GM23338 (cell line): ENCODE data around the gene SORL1. TPM values are rescaled to one million over a fixed set of nuclear protein-coding genes. Genes with fewer than 3 reads are reported as not detected.

Experiments
- ATAC-seq: fragments of 200-7000 bp; cut with Tn5 transposase; 3 replicates; pipeline ENCODE4 v1.9.1; 2020
- DNase-seq: peaks from one replicate; pipeline ENCODE4 v3.0.0-alpha.2; 2015; ENCODE audit warnings: low spot score
- H2AFZ ChIP-seq: fragments of 200-600 bp; sonication (generic); 2 replicates; pipeline ENCODE4 v1.8.0; 2016; ENCODE audit warnings: antibody characterized with exemption, mild to moderate bottlenecking, moderate library complexity
- H3F3A ChIP-seq: fragments of 200-600 bp; sonication (generic); replicated peaks from 2 replicates; pipeline ENCODE4 v1.8.0; 2017; ENCODE audit warnings: antibody characterized with exemption, mixed run types, low read depth
- H3K27ac ChIP-seq: fragments of 200-600 bp; sonication (generic); 2 replicates; pipeline ENCODE4 v1.6.1; 2016; ENCODE audit warnings: low read depth
- H3K27me3 ChIP-seq: fragments of 200-600 bp; sonication (generic); 2 replicates; pipeline ENCODE4 v1.8.0; 2016; ENCODE audit warnings: mild to moderate bottlenecking, mixed run types, moderate library complexity; ENCODE audit not compliant: insufficient read depth
- H3K36me3 ChIP-seq: fragments of 200-600 bp; sonication (generic); 2 replicates; pipeline ENCODE4 v1.8.0; 2016; ENCODE audit warnings: mild to moderate bottlenecking; ENCODE audit not compliant: insufficient read depth
- H3K4me1 ChIP-seq: fragments of 200-600 bp; sonication (generic); 2 replicates; pipeline ENCODE4 v1.8.0; 2016; ENCODE audit warnings: mild to moderate bottlenecking, moderate library complexity; ENCODE audit not compliant: insufficient read depth
- H3K4me2 ChIP-seq: fragments of 200-600 bp; sonication (generic); 2 replicates; pipeline ENCODE4 v1.7.1; 2017; ENCODE audit warnings: mixed run types
- H3K4me3 ChIP-seq: fragments of 200-600 bp; sonication (generic); 2 replicates; pipeline ENCODE4 v1.6.1; 2016; ENCODE audit warnings: mixed run types
- H3K79me2 ChIP-seq: fragments of 200-600 bp; sonication (generic); replicated peaks from 2 replicates; pipeline ENCODE4 v1.8.0; 2017; ENCODE audit warnings: mild to moderate bottlenecking; ENCODE audit not compliant: insufficient read depth
- H3K9me2 ChIP-seq: fragments of 200-600 bp; sonication (generic); 2 replicates; pipeline ENCODE4 v1.8.0; 2017; ENCODE audit not compliant: insufficient read depth
- H4K20me1 ChIP-seq: fragments of 200-600 bp; sonication (generic); replicated peaks from 2 replicates; pipeline ENCODE4 v1.8.0; 2017; ENCODE audit warnings: mild to moderate bottlenecking; ENCODE audit not compliant: insufficient read depth
- H3K27ac Mint-ChIP-seq: 2 replicates; pipeline ENCODE4 v1.8.0; 2020; ENCODE audit warnings: inconsistent platforms, mild to moderate bottlenecking, moderate library complexity, mixed read lengths
- H3K27me3 Mint-ChIP-seq: 3 replicates; pipeline ENCODE4 v1.8.0; 2022; ENCODE audit warnings: low read depth, mild to moderate bottlenecking, moderate library complexity, mixed read lengths, inconsistent platforms; ENCODE audit not compliant: insufficient read depth, poor library complexity
- H3K36me3 Mint-ChIP-seq: 3 replicates; pipeline ENCODE4 v1.8.0; 2021; ENCODE audit warnings: low read depth, mild to moderate bottlenecking, inconsistent platforms, moderate library complexity, mixed read lengths
- H3K4me1 Mint-ChIP-seq: 3 replicates; pipeline ENCODE4 v1.8.0; 2020; ENCODE audit warnings: mild to moderate bottlenecking, inconsistent platforms, mixed read lengths
- H3K4me3 Mint-ChIP-seq: 3 replicates; pipeline ENCODE4 v1.8.0; 2021; ENCODE audit warnings: moderate library complexity, mild to moderate bottlenecking, inconsistent platforms, mixed read lengths
- H3K9me3 Mint-ChIP-seq: 3 replicates; pipeline ENCODE4 v1.8.0; 2020; ENCODE audit warnings: moderate library complexity, mild to moderate bottlenecking, inconsistent platforms, mixed read lengths
- CREB1 ChIP-seq: fragments of 250-450 bp; sonication (Bioruptor Pico); IDR thresholded peaks from 2 replicates; pipeline ENCODE4 v1.5.0; 2020; ENCODE audit warnings: low read depth, mild to moderate bottlenecking, moderate library complexity
- EZH2 ChIP-seq: fragments of 200-600 bp; sonication (generic); IDR thresholded peaks from one replicate; pipeline ENCODE4 v1.8.0; 2017; ENCODE audit warnings: antibody characterized with exemption, mild to moderate bottlenecking, low read depth; ENCODE audit not compliant: unreplicated experiment
- EZH2phosphoT487 ChIP-seq: fragments of 200-600 bp; sonication (generic); IDR thresholded peaks from one replicate; pipeline ENCODE4 v1.8.1; 2018; ENCODE audit warnings: antibody characterized with exemption; ENCODE audit not compliant: unreplicated experiment
- JUNB ChIP-seq: IDR thresholded peaks from one replicate; pipeline ENCODE4 v1.6.1; 2016; ENCODE audit warnings: antibody characterized with exemption; ENCODE audit not compliant: unreplicated experiment
- NANOG ChIP-seq: IDR thresholded peaks from 2 replicates; pipeline ENCODE4 v1.6.1; 2016; ENCODE audit warnings: antibody characterized with exemption, borderline replicate concordance
- POLR2AphosphoS5 ChIP-seq: IDR thresholded peaks from 2 replicates; pipeline ENCODE4 v1.6.1; 2016; ENCODE audit warnings: antibody characterized with exemption, low read depth
- ZNF114 ChIP-seq: fragments of 250-450 bp; sonication (Bioruptor Pico); IDR thresholded peaks from 2 replicates; pipeline ENCODE4 v1.5.0; 2020; ENCODE audit warnings: mild to moderate bottlenecking, moderate library complexity
- polyA plus RNA-seq: library from polyadenylated mRNA; unstranded; fragments of >200 nt; fragmentation: Nextera tagmentation; extraction: Ambion mirVana; gene quantifications from 2 replicates; pipeline ENCODE4 v1.2.1, GENCODE V29; 2016
- total RNA-seq: library from RNA; depleted of rRNA; stranded (reverse); fragments of >200 nt; shearing (Covaris generic); gene quantifications from 2 replicates; pipeline ENCODE4 v1.2.3, GENCODE V29; 2014
- TF ChIP-seq, protein P1 (sequence below): fragments of 250-450 bp; sonication (Bioruptor Pico); IDR thresholded peaks from 2 replicates; pipeline ENCODE4 v1.5.0; 2020; ENCODE audit warnings: mild to moderate bottlenecking, moderate library complexity
- TF ChIP-seq, protein P2 (sequence below): IDR thresholded peaks from 2 replicates; pipeline ENCODE4 v1.6.1; 2016; ENCODE audit warnings: antibody characterized with exemption

Gene SORL1
- total and polyA plus RNA-seq, 2 experiments from 2014 or later, result 23.0 to 78.8 TPM

DNA sequence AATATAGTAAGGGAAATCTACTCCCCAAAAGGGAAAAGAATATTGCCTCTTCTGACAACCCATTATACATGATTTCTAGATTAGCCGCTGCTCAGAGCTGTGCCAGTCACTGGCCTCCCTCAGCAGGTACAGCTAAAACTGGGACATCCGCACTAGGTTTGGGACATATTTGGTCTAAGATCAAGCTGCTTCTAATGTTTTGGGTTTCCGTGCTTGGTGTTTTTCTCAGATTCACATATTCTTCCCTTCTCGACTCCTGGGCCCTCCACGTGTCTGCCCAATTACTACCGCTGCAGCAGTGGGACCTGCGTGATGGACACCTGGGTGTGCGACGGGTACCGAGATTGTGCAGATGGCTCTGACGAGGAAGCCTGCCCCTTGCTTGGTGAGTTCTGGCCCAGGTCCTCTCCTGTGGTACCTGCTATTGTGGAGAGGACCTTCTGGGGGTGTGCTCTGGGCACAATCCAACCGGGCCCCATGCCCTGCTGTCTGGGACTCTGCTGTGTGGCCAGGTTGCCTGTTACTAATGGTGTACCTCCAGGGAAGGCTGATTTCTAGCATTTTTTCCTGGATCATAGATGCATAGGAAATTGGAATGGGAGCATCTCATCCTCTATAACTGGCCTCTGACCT, 138.8 kb downstream of the SORL1 start:
- H3K27ac ChIP-seq, result peak overlapping the region; percentile 65
- no peak overlapping the region for H2AFZ ChIP-seq
- H3K36me3 ChIP-seq, result peaks cover 58% of the 10 kb centered on the region
- Mint-ChIP-seq H3K27ac (no peak overlapping the region; the same call in 1 of the 2 replicates), H3K4me1 (peaks cover 6% of the 10 kb centered on the region; the same call in 2 of the 3 replicates), H3K9me3 (no peaks in the 10 kb centered on the region), H3K36me3 (peaks cover 82% of the 10 kb centered on the region), H3K4me3 (no peak overlapping the region), H3K27me3 (peaks cover 3% of the 10 kb centered on the region)
- TF ChIP-seq JUNB (no peak), CREB1 (CRISPR knock-in tag) (no peak), ZNF114 (CRISPR knock-in tag) (no peak), EZH2phosphoT487 (no peak), POLR2AphosphoS5 (no peak), EZH2 (no peak), NANOG (no peak)
- TF ChIP-seq, protein P1, sequence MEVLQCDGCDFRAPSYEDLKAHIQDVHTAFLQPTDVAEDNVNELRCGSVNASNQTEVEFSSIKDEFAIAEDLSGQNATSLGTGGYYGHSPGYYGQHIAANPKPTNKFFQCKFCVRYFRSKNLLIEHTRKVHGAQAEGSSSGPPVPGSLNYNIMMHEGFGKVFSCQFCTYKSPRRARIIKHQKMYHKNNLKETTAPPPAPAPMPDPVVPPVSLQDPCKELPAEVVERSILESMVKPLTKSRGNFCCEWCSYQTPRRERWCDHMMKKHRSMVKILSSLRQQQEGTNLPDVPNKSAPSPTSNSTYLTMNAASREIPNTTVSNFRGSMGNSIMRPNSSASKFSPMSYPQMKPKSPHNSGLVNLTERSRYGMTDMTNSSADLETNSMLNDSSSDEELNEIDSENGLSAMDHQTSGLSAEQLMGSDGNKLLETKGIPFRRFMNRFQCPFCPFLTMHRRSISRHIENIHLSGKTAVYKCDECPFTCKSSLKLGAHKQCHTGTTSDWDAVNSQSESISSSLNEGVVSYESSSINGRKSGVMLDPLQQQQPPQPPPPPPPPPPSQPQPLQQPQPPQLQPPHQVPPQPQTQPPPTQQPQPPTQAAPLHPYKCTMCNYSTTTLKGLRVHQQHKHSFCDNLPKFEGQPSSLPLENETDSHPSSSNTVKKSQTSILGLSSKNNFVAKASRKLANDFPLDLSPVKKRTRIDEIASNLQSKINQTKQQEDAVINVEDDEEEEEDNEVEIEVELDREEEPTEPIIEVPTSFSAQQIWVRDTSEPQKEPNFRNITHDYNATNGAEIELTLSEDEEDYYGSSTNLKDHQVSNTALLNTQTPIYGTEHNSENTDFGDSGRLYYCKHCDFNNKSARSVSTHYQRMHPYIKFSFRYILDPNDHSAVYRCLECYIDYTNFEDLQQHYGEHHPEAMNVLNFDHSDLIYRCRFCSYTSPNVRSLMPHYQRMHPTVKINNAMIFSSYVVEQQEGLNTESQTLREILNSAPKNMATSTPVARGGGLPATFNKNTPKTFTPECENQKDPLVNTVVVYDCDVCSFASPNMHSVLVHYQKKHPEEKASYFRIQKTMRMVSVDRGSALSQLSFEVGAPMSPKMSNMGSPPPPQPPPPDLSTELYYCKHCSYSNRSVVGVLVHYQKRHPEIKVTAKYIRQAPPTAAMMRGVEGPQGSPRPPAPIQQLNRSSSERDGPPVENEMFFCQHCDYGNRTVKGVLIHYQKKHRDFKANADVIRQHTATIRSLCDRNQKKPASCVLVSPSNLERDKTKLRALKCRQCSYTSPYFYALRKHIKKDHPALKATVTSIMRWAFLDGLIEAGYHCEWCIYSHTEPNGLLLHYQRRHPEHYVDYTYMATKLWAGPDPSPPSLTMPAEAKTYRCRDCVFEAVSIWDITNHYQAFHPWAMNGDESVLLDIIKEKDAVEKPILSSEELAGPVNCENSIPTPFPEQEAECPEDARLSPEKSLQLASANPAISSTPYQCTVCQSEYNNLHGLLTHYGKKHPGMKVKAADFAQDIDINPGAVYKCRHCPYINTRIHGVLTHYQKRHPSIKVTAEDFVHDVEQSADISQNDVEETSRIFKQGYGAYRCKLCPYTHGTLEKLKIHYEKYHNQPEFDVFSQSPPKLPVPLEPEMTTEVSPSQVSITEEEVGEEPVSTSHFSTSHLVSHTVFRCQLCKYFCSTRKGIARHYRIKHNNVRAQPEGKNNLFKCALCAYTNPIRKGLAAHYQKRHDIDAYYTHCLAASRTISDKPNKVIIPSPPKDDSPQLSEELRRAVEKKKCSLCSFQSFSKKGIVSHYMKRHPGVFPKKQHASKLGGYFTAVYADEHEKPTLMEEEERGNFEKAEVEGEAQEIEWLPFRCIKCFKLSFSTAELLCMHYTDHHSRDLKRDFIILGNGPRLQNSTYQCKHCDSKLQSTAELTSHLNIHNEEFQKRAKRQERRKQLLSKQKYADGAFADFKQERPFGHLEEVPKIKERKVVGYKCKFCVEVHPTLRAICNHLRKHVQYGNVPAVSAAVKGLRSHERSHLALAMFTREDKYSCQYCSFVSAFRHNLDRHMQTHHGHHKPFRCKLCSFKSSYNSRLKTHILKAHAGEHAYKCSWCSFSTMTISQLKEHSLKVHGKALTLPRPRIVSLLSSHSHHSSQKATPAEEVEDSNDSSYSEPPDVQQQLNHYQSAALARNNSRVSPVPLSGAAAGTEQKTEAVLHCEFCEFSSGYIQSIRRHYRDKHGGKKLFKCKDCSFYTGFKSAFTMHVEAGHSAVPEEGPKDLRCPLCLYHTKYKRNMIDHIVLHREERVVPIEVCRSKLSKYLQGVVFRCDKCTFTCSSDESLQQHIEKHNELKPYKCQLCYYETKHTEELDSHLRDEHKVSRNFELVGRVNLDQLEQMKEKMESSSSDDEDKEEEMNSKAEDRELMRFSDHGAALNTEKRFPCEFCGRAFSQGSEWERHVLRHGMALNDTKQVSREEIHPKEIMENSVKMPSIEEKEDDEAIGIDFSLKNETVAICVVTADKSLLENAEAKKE (CRISPR knock-in tag), result no peak
- TF ChIP-seq, protein P2, sequence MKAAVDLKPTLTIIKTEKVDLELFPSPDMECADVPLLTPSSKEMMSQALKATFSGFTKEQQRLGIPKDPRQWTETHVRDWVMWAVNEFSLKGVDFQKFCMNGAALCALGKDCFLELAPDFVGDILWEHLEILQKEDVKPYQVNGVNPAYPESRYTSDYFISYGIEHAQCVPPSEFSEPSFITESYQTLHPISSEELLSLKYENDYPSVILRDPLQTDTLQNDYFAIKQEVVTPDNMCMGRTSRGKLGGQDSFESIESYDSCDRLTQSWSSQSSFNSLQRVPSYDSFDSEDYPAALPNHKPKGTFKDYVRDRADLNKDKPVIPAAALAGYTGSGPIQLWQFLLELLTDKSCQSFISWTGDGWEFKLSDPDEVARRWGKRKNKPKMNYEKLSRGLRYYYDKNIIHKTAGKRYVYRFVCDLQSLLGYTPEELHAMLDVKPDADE, result no peak
- ATAC-seq (peak; percentile 42), DNase-seq (no peak)
- H3K4me1 ChIP-seq, result no peaks in the 10 kb centered on the region
- H3K4me3 ChIP-seq, result no peak overlapping the region
- no peak overlapping the region for H3K4me2 ChIP-seq
- H3K9me2 ChIP-seq, result no peaks in the 10 kb centered on the region
- H3K27me3 ChIP-seq, result no peaks in the 10 kb centered on the region
- 0 out of 2 replicates have a peak, but pooled peaks cover 8% of the 10 kb centered on the region for H3F3A ChIP-seq
- H3K79me2 ChIP-seq, result no peaks in the 10 kb centered on the region
- H4K20me1 ChIP-seq, result peaks cover 3% of the 10 kb centered on the region; the same call in 1 of the 2 replicates
